Measurements from ENCODE around the gene MCF2. TPM values are rescaled to one million over a fixed set of nuclear protein-coding genes. Genes with fewer than 3 reads are reported as not detected.

Gene MCF2
- total and polyA plus RNA-seq, 2 of the 4 experiments (the other 2 are of a cell fraction) = 0.07 TPM; not detected in 1

DNA sequence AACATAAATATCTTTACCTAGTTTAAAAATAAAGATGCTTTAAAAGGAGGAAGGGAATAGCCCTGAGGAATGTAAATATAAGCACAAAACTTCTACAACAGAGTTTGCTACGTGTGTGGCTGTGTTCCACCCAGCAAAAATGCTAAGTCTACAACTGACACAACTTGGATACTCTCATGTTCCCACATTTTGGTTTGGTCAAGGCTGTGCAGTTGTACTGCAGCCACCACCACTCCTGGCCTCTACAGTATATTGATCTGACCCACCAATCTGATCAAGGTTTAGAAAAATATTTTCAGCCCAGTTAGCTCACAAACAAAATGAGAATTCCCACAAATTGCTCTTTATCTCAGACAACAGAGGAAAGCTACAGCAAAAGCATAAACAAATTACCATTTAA, 165.3 kb downstream of the MCF2 start:
- H3K4me3 ChIP-seq (ENCODE audit: insufficient read depth, low read depth, low read length) = no peak overlapping the region
- H3K4ac ChIP-seq (ENCODE audit: low read depth, low read length) = no peak overlapping the region
- no peak overlapping the region for H2AFZ ChIP-seq (replicated peaks; ENCODE audit: low read length, poor library complexity)
- DNase-seq (no peak), ATAC-seq (ENCODE audit: low read depth) (no peak)
- H3K9ac ChIP-seq (ENCODE audit: low read depth, low read length) = no peak overlapping the region
- dilution Hi-C loops (cut with HindIII; ENCODE audit: low sequenced_read_pairs, unreplicated experiment) (no loop called here), in situ Hi-C loops (cut with MboI; ENCODE audit: low sequenced_read_pairs) (no loop called here), intact Hi-C loops (cut with micrococcal nuclease) (no loop called here)
- no peak overlapping the region for H2BK120ac ChIP-seq (ENCODE audit: low read depth, low read length)
- no peaks in the 10 kb centered on the region for H3K9me1 ChIP-seq (ENCODE audit: insufficient read depth, low read length)
- no peaks in the 10 kb centered on the region for H3K27me3 ChIP-seq (ENCODE audit: control insufficient read depth, insufficient read depth, low read length)
- H3K56ac ChIP-seq (ENCODE audit: extremely low read depth, insufficient read depth, low read length) = no peak overlapping the region
- POLR2A ChIA-PET (ENCODE audit: unreplicated experiment) = no interaction called here
- no peak overlapping the region for H2BK5ac ChIP-seq (ENCODE audit: low read depth, low read length, poor library complexity, severe bottlenecking)
- no peak for TF ChIP-seq RFX5 (IDR thresholded peaks at IDR 0.05; ENCODE audit: low read depth, low read length)
- 0% methylated on average over 1 of the region's 1 CpG; no CpG with 5 or more reads in 1 of the 2 experiments for WGBS, 2 experiments (ENCODE audit: extremely low coverage in 2 of 2, insufficient read length in 1 of 2)
- no peaks in the 10 kb centered on the region for H3K36me3 ChIP-seq (ENCODE audit: control insufficient read depth, insufficient read depth, low read length)
- H4K5ac ChIP-seq (ENCODE audit: low read depth, low read length) = no peak overlapping the region
- no peak overlapping the region for H2AK5ac ChIP-seq (ENCODE audit: low read depth, low read length)
- no peak overlapping the region for H4K8ac ChIP-seq (ENCODE audit: low read depth in 2 of 2, low read length in 2 of 2)
- CTCF ChIA-PET = interaction anchor here (0.6 kb wide), 1 partner anchor 155 kb away, joined by 3 read pairs; no protein-coding TSS in a partner anchor
- no peaks in the 10 kb centered on the region for H3K9me3 ChIP-seq (ENCODE audit: control insufficient read depth, insufficient read depth, low read length)
- no peaks in the 10 kb centered on the region for H3K4me1 ChIP-seq (ENCODE audit: control insufficient read depth, insufficient read depth, low read length)
- H3K27ac ChIP-seq (ENCODE audit: insufficient read depth, low read length) = no peak overlapping the region
- H3K23ac ChIP-seq (ENCODE audit: low read depth, low read length) = no peak overlapping the region
- no peak overlapping the region for H3K14ac ChIP-seq (replicated peaks; ENCODE audit: low read depth, low read length)
- H3K4me2 ChIP-seq (ENCODE audit: low read depth, low read length) = no peak overlapping the region
- H2BK20ac ChIP-seq (ENCODE audit: low read depth, low read length) = no peak overlapping the region
- H4K91ac ChIP-seq (ENCODE audit: insufficient read depth, low read depth, low read length) = no peak overlapping the region
- no peaks in the 10 kb centered on the region for H4K20me1 ChIP-seq (ENCODE audit: insufficient read depth, low read length)
- no peak overlapping the region for H3K18ac ChIP-seq (ENCODE audit: low read depth, low read length)
- H2BK15ac ChIP-seq (ENCODE audit: low read depth, low read length) = no peak overlapping the region
- BruUV-seq (replicated peaks) = no TSS peak
- H3K79me1 ChIP-seq (ENCODE audit: low read depth in 1 of 2, low read length in 2 of 2) = no peaks in the 10 kb centered on the region
- H2AK9ac ChIP-seq (replicated peaks; ENCODE audit: low read depth, low read length, poor library complexity) = no peak overlapping the region
